HG03432 (cell line): ENCODE results near the gene ADGRG6.
"Not testable (repeated sequence)": the region's sequence is repeated elsewhere in the genome, so short reads cannot be mapped to it uniquely, and the experiment has no call there.

ENCODE experiments used
- ATAC-seq: cut with Tn5 transposase; IDR thresholded peaks from one replicate; pipeline ENCODE4 v1.9.1; 2021; ENCODE audit warnings: mild to moderate bottlenecking, moderate library complexity; ENCODE audit not compliant: unreplicated experiment

Gene ADGRG6

DNA sequence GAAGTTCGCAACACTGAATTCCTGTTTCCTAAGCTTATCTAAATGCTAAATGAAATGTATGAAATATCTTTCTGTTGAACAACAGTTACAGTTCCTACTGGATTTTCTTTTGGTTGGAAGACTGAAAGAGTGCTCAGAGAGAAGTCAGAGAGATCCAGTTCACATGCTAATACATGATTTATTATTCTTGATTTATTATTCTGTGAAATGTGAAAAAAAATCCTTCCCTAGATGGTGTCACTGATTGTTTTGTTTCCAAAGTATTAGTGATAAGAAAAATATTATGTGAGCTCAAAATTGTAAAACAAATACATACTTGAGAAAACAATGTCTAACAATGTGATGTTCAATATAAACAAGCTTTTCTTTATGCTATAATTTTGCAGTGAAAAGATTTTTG is 42.1 kb downstream of the ADGRG6 start:
- no peak for ATAC-seq

DNA sequence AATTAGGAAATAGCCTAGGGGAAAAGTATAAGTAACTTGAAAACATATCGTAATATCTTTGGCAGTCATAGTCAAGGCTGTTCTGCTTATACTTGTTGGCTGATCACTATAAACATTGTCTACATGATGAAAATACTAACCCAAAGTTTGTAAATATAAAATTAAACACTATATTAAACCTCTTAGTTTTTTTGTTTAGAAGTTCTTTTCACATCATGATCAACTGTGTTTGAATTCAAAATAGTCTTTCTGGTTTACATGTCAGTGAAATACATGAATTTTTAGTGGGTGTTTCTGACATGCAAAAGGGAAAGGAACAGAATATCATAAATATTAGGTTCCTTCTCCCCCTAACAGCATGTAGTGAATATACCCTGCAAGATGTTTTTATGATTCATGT is 43.5 kb downstream of the ADGRG6 start:
- no peak for ATAC-seq

DNA sequence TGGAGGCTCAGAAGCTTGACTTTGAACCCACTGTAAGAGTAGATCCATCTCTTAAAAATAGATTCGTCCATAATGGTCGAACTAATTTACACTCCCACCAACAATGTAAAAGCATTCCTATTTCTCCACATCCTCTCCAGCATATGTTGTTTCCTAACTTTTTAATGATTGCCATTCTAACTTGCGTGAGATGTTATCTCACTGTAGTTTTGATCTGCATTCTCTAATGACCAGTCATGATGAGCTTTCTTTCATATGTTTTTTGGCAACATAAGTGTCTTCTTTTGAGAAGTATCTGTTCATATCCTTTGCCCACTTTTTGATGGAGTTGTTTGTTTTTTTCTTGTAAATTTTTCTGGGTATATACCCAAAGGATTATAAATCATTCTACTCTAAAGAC is 44.4 kb downstream of the ADGRG6 start:
- ATAC-seq = not testable (repeated sequence)

DNA sequence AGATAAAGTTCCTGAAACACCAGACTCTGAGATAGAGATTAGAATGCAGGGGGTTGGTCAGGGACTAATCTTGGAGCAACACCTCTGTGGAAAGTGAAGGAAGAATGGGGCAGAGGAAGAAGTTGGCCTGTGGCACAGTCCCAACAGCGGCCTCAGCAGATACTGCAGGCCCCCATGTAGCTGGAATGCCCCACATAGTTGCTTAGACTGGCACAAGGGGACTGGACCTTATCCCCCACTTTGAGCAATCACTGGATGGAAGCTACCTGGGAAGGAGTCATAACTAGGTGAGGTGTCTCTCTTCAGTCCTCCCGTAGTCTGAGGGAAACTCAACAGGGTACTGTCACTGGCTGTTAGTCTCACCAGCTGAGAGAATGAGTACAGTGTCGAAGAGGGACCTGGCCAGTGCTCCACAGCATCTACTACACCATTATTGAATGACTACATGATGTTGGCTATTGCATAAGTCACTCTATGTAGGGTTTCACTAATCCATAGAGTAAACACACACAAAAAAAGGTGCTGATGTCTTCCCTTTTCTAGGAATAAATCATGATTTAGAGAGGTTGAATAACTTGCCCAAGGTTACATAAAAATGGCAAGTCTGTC is 47.5 kb downstream of the ADGRG6 start:
- ATAC-seq = no peak

DNA sequence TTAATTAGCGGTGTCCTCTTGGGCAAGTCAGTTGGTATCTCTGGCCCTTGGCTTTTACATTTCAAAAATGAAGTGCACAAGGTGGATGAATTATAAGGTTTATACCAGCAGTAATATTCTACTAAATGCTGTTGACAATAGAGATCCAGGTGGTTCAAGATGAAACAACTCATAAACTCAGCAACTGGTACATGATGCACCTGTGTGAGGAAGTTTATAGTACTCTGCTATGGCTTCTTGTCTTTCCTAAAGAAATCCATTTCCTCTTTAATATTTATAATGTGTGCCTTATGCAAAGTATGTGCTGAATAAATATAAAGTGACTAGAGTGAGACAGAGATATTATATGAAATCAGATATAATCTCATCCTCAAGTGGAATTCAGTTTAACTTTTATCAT is 48.5 kb downstream of the ADGRG6 start:
- ATAC-seq = no peak

DNA sequence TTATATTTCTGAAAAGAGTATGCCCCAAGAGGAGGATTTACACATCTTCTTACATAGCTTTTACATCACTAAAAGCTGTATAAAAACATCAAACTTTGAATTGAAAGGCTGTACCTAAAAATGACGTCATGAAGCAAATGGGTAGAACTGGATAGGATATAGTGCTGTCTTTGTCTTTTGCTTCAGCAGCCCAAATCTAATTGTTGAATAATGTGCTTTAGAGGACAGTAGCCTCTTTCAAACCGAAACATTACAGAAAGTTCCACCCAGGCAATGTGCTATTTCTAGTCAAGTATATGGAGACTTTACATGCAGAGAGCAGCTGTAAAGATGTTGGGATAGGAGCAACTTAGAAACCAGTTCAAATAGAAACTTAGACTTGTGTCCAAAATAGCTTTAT is 51.9 kb downstream of the ADGRG6 start:
- no peak for ATAC-seq

DNA sequence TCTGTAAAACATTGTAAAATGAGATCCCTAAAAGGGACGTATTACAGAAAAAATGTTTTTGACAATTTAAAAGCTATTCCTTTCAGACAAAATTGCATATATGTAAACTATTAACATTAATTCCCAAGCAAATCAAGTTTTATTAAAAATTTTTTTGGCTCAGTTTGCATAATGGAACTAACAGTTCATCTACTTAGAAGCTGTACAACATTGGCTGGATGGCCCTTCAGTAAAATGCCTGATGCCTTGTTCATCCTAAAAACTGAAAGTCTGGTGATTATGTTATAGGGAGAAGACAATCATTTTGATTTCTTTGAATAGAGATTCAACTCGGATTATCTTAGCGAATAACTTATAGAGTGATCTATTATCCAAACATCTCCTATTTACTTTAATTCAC is 52.8 kb downstream of the ADGRG6 start:
- no peak for ATAC-seq

DNA sequence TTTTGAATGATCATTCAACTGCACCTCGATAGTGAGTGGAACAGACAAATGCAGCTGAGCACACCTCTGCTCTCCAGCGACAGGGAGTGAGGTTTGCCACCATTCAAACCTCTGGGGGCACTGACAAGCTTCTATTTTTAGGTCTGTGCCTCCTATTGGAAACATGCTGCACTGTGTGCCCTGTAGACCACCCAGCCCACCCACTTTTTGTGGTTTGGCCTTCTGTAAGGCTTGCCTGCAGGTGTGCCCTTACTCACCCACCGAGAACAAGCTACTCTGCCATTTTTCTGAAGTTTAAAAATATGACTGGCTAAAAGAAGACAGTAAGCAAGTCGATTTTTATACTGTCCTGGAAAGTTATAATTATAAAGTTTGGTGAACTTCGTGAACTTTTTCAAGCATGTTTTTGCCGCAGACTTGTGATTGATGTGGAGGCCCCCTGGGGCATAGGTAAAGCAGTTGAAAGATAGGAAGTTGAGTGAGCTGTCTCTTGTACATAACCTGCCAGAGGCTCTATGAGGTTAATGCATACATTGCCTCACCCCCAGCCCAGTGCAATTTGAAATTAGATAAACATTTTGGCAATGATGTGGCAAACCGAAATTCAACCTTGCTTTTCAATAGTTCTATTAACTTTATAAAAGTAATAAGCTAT is 53.8 kb downstream of the ADGRG6 start:
- ATAC-seq = no peak

DNA sequence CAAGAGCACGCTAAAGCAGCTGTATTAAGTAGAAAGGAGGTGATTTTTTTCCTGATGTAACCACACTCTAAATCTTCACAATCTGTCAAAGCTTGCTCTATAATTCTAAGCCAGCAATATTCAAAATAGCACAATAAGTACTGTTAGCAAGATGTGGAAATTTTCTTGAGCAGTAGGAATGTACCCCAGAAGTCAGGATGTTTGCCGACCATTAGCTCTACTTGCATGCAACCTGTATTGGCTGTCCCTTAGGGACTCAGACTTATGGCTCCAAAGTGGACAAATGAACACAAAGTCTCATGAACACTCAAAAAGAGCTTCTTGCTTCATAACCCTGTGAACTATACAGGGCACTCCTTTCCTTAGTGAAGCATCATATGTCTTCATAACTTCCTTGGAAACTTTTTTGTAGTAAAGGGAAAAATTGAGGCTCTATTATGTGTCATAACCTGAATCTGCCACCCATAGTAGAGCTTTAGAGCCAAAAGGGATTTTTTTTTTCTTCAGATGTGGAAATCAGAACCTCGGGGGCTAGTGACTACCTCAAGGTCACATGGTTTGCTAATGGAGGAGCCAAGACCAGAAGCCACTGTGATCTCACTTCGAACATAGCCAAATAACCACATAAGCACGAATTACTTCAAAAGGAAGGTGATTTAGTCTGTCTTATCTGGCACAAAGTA is 54.5 kb downstream of the ADGRG6 start:
- no peak for ATAC-seq

DNA sequence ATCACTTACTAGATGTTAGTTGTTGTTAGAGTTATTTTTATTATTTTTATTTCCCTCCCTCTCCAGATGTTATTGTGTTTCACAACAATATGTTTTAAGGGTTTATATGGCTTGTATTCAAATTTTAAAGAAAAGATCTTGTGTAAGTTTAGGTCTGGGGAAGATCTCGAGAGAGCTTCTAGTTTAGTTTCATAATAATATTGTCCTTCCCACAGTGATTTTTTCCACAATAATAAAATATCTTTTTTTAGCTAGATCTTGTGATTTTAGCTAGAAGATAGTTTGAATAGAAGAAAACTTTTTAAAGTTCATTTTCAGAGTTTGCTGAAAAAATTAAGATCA is 55.0 kb downstream of the ADGRG6 start:
- no peak for ATAC-seq

DNA sequence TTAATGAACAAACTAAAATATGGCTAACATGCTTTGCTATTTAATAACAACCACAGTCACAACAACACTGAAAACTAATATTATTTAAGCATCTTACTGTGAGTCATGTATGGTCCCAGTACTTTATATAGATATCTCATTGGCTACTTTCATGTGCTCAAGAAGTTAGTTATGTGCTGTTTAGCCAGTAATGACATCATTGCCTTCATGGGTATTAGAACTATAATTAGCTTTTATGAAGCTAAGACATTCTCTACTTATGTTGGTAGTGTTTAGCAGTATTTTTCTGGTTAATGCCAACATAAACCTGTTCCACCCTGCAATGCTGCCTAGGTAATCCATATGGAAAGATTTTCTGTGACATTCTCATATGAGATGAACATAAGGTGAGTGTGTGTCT is 56.1 kb downstream of the ADGRG6 start:
- no peak for ATAC-seq

DNA sequence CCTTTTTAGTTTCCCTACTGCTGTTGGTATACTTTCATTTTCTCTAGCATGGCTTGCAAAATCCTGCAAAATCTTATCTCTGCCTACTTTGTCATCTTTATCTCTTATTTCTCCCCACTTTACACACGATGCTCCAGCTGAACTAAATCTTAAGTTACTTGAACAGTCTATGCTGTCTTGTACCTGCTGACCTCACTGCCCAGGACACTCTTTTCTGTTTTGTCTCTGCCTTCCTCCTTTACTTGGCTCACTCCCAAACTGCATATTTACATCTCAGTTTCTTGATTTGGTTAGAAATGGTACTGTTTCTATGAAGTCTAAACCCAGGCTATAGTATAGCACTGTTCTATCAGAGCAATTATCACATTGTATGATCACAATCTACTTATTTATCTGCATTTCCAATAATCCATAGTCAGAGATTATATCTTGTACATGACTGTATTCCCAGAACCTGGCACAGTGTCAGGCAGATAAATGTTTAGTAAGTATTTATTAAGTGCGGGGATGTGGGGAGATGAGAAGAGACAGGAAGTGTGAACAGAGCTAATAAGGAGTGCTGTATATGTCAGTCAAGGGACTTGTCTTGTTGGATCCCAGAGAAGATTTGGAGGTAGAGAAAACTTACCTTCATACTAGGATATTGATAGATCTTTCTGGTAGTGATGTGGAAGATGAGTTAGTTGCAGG is 57.6 kb downstream of the ADGRG6 start:
- ATAC-seq = no peak

DNA sequence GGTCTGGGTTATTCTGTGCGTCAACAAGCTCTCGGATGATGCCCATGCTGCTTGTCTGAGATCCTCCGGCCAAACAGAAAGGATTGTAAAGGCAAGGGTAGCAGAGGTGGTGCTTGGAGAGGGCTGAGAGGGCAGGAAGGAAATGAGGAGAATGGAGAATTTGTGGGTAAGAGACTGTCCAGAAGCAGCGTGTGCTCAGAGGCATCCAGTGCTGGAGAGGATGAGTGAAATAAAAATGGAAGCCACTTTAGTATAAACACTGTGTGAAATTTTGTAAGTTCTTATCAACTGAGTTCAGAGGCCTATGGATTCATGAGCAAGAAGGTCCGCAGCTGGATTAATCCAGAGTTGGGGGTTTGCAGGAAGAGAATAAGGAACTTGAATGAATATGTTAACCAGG is 59.5 kb downstream of the ADGRG6 start:
- ATAC-seq = no peak

DNA sequence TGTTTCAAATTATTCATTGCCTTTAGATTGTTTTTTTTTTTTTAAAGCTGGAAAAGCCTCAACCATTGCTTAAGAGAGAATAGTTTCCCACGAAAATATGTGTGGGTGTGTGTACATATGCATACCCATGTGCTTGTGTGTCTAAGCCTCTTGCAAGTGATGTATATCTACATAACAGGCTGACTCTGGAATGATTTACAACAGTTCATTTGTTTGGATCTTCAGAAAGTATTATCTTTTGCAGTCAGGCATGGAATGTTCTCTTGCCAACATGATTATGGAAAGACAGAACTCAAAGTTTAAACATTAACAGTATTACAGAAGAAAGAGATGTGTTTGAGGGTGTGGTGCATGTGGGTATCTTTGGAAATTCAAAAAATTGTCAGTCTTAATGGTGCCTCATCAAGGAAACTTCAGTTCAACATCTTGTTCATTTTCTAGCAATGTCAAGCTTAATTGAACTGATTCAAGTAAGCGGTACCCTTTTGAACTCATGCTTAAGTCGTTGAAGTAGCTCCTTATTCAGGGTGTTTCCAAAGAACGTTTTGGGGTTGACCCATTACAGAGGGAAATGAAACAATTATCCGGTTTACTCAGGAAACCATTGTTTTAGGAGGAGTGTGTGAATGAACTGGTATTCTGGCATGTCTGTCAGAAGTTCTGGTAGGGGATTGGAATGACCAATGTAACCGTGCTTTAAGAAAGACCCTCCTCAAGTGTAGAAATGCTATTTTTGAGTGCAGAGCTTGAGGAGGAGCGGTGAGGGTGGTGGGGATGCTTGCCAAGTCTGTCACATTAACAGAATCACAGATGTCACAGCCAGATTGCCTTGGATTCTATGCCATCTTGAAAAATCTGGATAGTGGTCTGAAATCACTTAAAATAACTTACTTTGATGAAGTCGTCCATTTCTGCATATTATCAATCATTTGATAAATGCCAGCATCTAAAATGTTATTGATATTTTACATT is 60.3 kb downstream of the ADGRG6 start:
- no peak for ATAC-seq

DNA sequence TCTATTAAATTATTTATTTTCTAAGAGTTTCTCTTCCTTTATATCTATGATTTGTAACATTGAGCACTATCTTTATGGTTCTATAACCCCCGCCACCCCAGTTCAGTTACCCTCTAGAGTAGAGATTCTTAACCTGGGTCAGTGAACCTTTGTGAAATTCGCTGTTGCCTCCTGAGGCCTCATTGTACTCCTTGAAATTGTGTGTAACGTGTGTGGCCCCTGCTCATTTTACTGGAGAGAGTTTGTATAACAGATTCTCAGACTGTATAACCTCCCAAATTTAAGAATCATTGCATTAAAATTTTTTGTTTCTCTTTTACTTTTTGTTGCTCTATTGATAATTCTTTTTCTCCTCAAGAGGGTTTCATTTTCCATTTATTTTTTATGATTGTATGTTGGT is 65.3 kb downstream of the ADGRG6 start:
- no peak for ATAC-seq

DNA sequence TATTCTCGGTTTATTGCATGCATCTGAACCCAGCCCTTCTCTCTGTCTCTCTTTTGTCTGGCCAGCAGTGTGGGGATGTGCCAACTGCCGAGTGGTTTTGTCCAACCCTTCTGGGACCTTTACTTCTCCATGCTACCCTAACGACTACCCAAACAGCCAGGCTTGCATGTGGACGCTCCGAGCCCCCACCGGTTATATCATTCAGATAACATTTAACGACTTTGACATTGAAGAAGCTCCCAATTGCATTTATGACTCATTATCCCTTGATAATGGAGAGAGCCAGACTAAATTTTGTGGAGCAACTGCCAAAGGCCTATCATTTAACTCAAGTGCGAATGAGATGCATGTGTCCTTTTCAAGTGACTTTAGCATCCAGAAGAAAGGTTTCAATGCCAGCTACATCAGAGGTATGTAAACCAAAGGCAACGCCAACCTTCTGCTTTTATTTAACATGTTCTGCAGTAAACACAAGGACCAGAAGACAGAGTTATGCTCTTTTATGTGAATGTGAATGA is 65.8 kb downstream of the ADGRG6 start:
- ATAC-seq = no peak

DNA sequence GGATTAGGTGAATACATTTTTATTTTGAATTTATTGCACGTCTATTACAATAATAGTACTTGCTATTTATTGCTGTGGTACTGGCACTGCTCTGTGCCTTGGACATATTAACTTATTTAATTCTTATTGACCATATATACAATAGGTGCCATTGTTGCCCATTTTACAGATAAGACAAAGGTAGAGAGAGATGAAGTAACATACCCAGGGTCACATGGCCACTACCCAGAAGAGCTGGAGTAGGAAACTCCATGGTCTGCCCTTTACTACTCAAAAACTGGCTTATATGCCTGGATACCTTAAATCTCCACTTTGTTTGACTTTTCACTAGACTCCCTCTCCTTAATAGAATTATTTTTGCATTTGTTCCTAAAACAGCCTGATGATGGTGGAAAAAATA is 67.5 kb downstream of the ADGRG6 start:
- ATAC-seq = no peak

DNA sequence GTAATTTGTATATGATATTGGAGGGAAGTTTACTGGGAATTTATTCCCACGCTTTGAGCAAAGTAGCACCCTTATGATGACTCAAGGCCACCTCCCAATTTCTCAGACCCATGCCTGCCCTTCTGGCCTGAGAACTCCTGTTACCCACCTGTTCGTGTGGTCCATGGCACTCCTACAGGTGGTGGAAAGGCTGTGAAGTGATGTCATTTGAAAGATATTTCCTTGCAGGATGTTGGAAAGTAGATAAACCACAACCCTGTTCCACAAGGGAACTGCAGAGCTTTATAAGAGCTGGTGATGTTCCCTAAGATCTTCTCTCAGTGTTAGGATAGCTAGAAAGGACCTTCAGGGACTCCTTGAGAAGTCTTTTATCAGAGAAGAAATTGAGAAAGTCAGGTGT is 70.5 kb downstream of the ADGRG6 start:
- ATAC-seq = no peak

DNA sequence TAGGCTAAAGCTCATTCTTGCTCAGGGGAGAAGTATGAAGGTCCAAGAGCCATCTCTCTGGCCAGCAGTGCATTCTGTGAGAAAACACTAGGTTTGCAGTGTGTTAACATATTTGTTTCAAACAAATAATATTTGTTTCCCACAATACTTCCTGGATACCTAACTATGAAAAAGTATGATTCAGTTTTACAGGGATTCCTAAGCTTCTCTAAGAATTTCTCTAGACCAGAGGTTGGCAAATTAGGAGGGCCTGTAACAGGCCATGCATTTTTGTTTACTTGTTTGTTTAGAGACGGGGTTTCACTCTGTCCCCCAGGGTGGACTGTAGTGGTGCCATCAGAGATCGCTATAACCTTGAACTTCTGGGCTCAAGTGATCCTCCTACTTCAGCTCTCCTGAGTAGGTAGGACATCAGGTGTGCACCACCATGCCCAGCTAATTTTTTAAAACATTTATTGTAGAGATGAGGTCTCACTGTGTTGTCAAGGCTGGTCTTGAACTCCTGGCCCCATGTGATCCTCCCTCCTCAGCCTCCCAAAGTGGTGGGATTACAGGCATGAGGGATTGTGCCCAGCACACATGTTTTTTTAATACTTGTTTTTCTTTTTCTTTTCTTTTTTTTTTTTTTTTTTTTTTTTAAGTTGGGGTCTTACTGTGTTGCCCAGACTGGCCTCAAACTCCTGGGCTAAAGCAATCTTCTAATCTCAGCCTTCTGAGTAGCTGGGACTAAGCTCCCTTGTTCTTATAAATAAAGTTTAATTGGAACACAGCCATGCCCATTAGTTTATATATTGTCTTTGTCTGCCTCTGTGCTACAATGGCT is 71.7 kb downstream of the ADGRG6 start:
- ATAC-seq = no peak
